HEK293 (cell line): ENCODE measurements around the gene RBM26.

ENCODE experiments used
- CTCF ChIA-PET: fragments of 350-600 bp; formaldehyde crosslinking; extraction: SDS; loops from one replicate; lab custom pipeline; 2021; ENCODE audit warnings: antibody characterized with exemption; lab: Yijun Ruan, JAX
- POLR2A ChIA-PET: fragments of 300-600 bp; formaldehyde crosslinking; extraction: SDS; loops from one replicate; lab custom pipeline; 2020; ENCODE audit warnings: antibody characterized with exemption, inconsistent platforms; lab: Yijun Ruan, JAX
- H3K27ac ChIP-seq: fragments of 200-500 bp; sonication (Bioruptor generic); 2 replicates; pipeline ENCODE4 v1.5.1; 2014; ENCODE audit warnings: low read depth, low read length, control low read depth, inconsistent platforms; ENCODE audit errors: extremely low read depth
- H3K36me3 ChIP-seq, 2 experiments: fragments of 200-500 bp in 1 of 2; sonication (Bioruptor generic) in 1 of 2; 1 replicate in 1 of 2; 2 replicates in 1 of 2; pipeline ENCODE4 v1.5.1; 2014 to 2017; ENCODE audit warnings: inconsistent platforms in 2 of 2, low read length in 2 of 2; ENCODE audit not compliant: control insufficient read depth in 2 of 2, insufficient read depth in 1 of 2
- H3K4me1 ChIP-seq: fragments of 200-500 bp; sonication (Bioruptor generic); 2 replicates; pipeline ENCODE4 v1.5.1; 2014; ENCODE audit warnings: mild to moderate bottlenecking, low read length, inconsistent platforms; ENCODE audit not compliant: control insufficient read depth, insufficient read depth
- H3K4me3 ChIP-seq: 2 replicates; pipeline ENCODE4 v1.5.1; 2011; ENCODE audit warnings: low read depth, mild to moderate bottlenecking, control low read depth, low read length, moderate library complexity
- H3K9me3 ChIP-seq: fragments of 200-500 bp; sonication (Bioruptor generic); 2 replicates; pipeline ENCODE4 v1.5.1; 2014; ENCODE audit warnings: low read depth, low read length, inconsistent platforms; ENCODE audit not compliant: control insufficient read depth, insufficient read depth
- ELK4 ChIP-seq: IDR thresholded peaks from 2 replicates; pipeline ENCODE4 v1.6.1; 2011; ENCODE audit warnings: mild to moderate bottlenecking, low read depth, low read length, borderline replicate concordance
- INSM2 ChIP-seq: fragments of 450-650 bp; formaldehyde crosslinking; IDR thresholded peaks from 2 replicates; pipeline ENCODE4 v1.5.1; 2016; ENCODE audit warnings: missing biosample characterization, missing genetic modification characterization
- ZNF501 ChIP-seq: fragments of 450-650 bp; formaldehyde crosslinking; IDR thresholded peaks from 2 replicates; pipeline ENCODE4 v1.5.1; 2016; ENCODE audit warnings: missing biosample characterization, missing genetic modification characterization
- ZNF560 ChIP-seq: fragments of 450-650 bp; formaldehyde crosslinking; IDR thresholded peaks from 2 replicates; pipeline ENCODE4 v1.5.1; 2017; ENCODE audit warnings: missing biosample characterization, missing genetic modification characterization, borderline replicate concordance
- ZNF561 ChIP-seq: fragments of 450-650 bp; IDR thresholded peaks from 2 replicates; pipeline ENCODE4 v1.5.1; 2018; ENCODE audit warnings: missing biosample characterization, missing genetic modification characterization, borderline replicate concordance
- ZNF664 ChIP-seq: fragments of 450-650 bp; formaldehyde crosslinking; IDR thresholded peaks from 2 replicates; pipeline ENCODE4 v1.5.1; 2016; ENCODE audit warnings: missing biosample characterization, missing genetic modification characterization
- ZNF776 ChIP-seq: fragments of 450-650 bp; formaldehyde crosslinking; IDR thresholded peaks from 2 replicates; pipeline ENCODE4 v1.5.0; 2017; ENCODE audit warnings: missing biosample characterization, missing genetic modification characterization, borderline replicate concordance
- ZSCAN23 ChIP-seq: fragments of 450-650 bp; formaldehyde crosslinking; IDR thresholded peaks from 2 replicates; pipeline ENCODE4 v1.5.1; 2016; ENCODE audit warnings: missing biosample characterization, missing genetic modification characterization
- TF ChIP-seq, protein P1 (sequence below): fragments of 450-650 bp; formaldehyde crosslinking; IDR thresholded peaks from 2 replicates; pipeline ENCODE4 v1.5.1; 2016; ENCODE audit warnings: missing biosample characterization, missing genetic modification characterization

The RBM26 gene

GRCh38 chr13:79271616-79272015 is 134.4 kb downstream of the RBM26 start (continued):
- no peak for TF ChIP-seq INSM2 (tag by site-specific recombination)
- no peak for TF ChIP-seq ZNF560 (tag by site-specific recombination)
- no peak for TF ChIP-seq ZSCAN23 (tag by site-specific recombination)
- no peak for TF ChIP-seq ZNF561 (tag by site-specific recombination)
- TF ChIP-seq ZNF776 (tag by site-specific recombination) = no peak
- no peak for TF ChIP-seq ELK4

DNA sequence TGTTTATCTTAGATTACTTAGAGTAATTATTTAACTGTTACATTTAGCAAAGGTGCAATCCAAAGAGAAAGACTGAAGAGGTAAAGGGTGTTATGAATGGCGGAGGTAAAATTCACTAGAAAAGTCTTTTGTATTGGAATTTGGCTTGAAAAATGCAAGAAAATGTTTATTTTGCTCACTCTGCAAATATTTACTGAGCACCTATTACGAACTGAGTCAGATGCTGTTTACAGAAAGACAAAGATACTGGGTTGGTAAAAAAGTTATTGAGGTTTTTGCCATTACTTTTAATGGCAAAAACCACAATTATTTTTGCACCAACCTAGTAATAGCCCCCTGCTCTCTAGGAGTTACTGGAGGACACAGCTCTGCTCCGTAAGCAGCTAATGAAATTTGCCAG is 135.2 kb downstream of the RBM26 start:
- Histone ChIP-seq H3K36me3 (no peaks in the 10 kb centered on the region), H3K4me1 (no peaks in the 10 kb centered on the region), H3K27ac (no peak overlapping the region), H3K4me3 (no peak overlapping the region), H3K9me3 (no peaks in the 10 kb centered on the region)
- POLR2A ChIA-PET = no interaction called here
- CTCF ChIA-PET = no interaction called here
- no peak for TF ChIP-seq ZNF501 (tag by site-specific recombination)
- TF ChIP-seq ZNF560 (tag by site-specific recombination) = no peak
- TF ChIP-seq, protein P1, sequence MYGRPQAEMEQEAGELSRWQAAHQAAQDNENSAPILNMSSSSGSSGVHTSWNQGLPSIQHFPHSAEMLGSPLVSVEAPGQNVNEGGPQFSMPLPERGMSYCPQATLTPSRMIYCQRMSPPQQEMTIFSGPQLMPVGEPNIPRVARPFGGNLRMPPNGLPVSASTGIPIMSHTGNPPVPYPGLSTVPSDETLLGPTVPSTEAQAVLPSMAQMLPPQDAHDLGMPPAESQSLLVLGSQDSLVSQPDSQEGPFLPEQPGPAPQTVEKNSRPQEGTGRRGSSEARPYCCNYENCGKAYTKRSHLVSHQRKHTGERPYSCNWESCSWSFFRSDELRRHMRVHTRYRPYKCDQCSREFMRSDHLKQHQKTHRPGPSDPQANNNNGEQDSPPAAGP = no peak
- TF ChIP-seq ZNF664 (tag by site-specific recombination) = no peak
